Thoracic aorta (tissue), 2 donors: ENCODE results near the gene ACOT9. TPM values are rescaled to one million over a fixed set of nuclear protein-coding genes. Genes with fewer than 3 reads are reported as not detected.
"Not testable (repeated sequence)": the region's sequence is repeated elsewhere in the genome, so short reads cannot be mapped to it uniquely, and the experiment has no call there.

Experiments used
- ATAC-seq: fragments of 150-250 bp; one replicate; pipeline ENCODE4 v1.8.0; 2017; ENCODE audit warnings: low read depth; ENCODE audit not compliant: insufficient number of reproducible peaks, low FRiP score
- DNase-seq: peaks from one replicate; pipeline ENCODE4 v3.0.0-alpha.2; 2020; ENCODE audit warnings: low spot score
- H3K27ac ChIP-seq, 2 donors: fragments of 200-600 bp; sonication (generic); 1 replicate in 1 of 2; 2 replicates in 1 of 2; pipeline ENCODE4 v1.5.1; 2016; ENCODE audit warnings: mild to moderate bottlenecking in 2 of 2, moderate library complexity in 2 of 2
- H3K27me3 ChIP-seq: fragments of 200-600 bp; sonication (generic); replicated peaks from 2 replicates; pipeline ENCODE4 v1.6.0; 2016; ENCODE audit warnings: mild to moderate bottlenecking; ENCODE audit not compliant: insufficient read depth
- H3K36me3 ChIP-seq: fragments of 200-600 bp; sonication (generic); one replicate; pipeline ENCODE4 v1.5.1; 2016
- H3K4me1 ChIP-seq, 2 donors: fragments of 200-600 bp; sonication (generic); 1 replicate in 1 of 2; 2 replicates in 1 of 2; pipeline versions ENCODE4 v1.5.1 to v1.6.0; 2016; ENCODE audit warnings: low read depth in 2 of 2, mild to moderate bottlenecking in 1 of 2; ENCODE audit not compliant: control insufficient read depth in 1 of 2
- H3K4me3 ChIP-seq: fragments of 200-600 bp; sonication (generic); 2 replicates; pipeline ENCODE4 v1.5.1; 2016; ENCODE audit warnings: mild to moderate bottlenecking
- H3K9me3 ChIP-seq: fragments of 200-600 bp; sonication (generic); 2 replicates; pipeline ENCODE4 v1.5.1; 2016
- total RNA-seq, 2 donors: library from RNA; depleted of rRNA; stranded (reverse); fragments of >200 nt; gene quantifications; one replicate each; pipeline versions ENCODE4 v1.1.0 to v1.2.3, GENCODE V29; 2016
- TF ChIP-seq, protein P1 (sequence below): fragments of 200-600 bp; sonication (generic); IDR thresholded peaks from one replicate; pipeline ENCODE4 v1.5.1; 2019; ENCODE audit warnings: antibody characterized with exemption

ACOT9 gene
- total RNA-seq, 2 donors from 2014 or later: 57.7 to 62.5 TPM

DNA sequence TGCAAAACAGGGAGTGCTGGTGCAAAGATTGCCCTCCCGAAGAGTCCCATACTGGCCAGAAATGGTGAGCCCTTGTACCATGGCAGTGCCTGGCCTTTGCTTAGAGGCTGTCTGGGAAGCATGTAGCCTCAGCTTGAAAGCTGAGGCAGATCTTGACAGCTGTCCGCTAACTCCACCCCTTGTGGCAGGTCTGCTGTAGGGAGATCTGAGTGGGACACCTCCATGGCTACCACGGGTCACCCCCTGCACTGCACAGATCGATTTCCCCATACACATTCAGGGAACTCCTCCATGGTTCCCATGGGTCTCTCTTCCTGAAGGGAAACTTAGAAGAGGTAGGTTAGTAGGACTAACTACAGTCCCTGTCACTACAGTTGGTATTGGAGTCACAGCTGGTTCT is 6.1 kb upstream of the ACOT9 start:
- no peaks in the 10 kb centered on the region for H3K27me3 ChIP-seq
- peaks cover 0 to 13% of the 10 kb centered on the region in 2 donors for H3K4me1 ChIP-seq
- TF ChIP-seq, protein P1, sequence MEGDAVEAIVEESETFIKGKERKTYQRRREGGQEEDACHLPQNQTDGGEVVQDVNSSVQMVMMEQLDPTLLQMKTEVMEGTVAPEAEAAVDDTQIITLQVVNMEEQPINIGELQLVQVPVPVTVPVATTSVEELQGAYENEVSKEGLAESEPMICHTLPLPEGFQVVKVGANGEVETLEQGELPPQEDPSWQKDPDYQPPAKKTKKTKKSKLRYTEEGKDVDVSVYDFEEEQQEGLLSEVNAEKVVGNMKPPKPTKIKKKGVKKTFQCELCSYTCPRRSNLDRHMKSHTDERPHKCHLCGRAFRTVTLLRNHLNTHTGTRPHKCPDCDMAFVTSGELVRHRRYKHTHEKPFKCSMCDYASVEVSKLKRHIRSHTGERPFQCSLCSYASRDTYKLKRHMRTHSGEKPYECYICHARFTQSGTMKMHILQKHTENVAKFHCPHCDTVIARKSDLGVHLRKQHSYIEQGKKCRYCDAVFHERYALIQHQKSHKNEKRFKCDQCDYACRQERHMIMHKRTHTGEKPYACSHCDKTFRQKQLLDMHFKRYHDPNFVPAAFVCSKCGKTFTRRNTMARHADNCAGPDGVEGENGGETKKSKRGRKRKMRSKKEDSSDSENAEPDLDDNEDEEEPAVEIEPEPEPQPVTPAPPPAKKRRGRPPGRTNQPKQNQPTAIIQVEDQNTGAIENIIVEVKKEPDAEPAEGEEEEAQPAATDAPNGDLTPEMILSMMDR: no peak
- no peak overlapping the region for H3K4me3 ChIP-seq
- no peaks in the 10 kb centered on the region for H3K36me3 ChIP-seq
- no peak overlapping the region for H3K27ac ChIP-seq
- H3K9me3 ChIP-seq: no peaks in the 10 kb centered on the region
- DNase-seq (no peak), ATAC-seq (no peak)

DNA sequence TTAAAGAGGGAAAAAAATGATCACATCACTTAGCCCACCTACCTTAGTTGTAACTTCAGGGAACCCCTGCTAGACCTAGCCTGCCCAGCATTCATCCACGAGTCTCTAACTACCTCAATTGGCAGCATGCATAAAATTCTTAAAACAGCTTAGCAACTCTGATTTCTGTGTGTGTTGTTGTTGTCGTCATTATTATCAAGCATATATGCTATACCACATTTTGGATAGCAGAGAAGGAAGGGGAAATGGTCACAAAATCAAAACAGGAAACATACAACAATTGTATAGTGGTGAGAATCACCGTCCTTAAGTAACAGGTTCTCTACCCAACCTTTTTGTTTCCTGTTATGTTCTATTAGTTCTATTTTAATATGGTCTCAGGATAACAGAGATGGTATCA is 2.7 kb upstream of the ACOT9 start:
- H3K36me3 ChIP-seq: no peaks in the 10 kb centered on the region
- no peak for DNase-seq
- no peak for ATAC-seq
- H3K4me1 ChIP-seq: peaks cover 6 to 7% of the 10 kb centered on the region in 2 donors
- no peak overlapping the region for H3K4me3 ChIP-seq
- H3K27me3 ChIP-seq: no peaks in the 10 kb centered on the region
- no peak overlapping the region for H3K27ac ChIP-seq
- H3K9me3 ChIP-seq: no peaks in the 10 kb centered on the region
- TF ChIP-seq, protein P1: no peak

DNA sequence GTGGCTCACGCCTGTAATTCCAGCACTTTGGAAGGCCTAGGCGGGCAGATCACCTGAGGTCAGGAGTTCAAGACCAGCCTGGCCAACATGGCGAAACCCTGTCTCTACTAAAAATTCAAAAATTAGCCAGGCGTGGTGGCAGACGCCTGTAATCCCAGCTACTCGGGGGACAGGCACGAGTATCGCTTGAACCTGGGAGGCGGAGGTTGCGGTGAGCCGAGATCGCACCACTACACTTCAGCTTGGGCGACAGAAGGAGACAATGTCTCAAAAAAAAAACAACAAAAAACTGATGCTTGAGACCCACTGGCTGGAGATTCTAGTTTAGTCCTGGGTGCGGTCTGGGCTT is 521 bp upstream of the ACOT9 start:
- ATAC-seq, DNase-seq, H3K9me3 ChIP-seq, H3K4me1 ChIP-seq, H3K27me3 ChIP-seq, H3K36me3 ChIP-seq: not testable (repeated sequence)
- Histone ChIP-seq H3K4me3 (peak overlapping the region; percentile 89), H3K27ac (peak overlapping the region; percentile 84 to 98)

DNA sequence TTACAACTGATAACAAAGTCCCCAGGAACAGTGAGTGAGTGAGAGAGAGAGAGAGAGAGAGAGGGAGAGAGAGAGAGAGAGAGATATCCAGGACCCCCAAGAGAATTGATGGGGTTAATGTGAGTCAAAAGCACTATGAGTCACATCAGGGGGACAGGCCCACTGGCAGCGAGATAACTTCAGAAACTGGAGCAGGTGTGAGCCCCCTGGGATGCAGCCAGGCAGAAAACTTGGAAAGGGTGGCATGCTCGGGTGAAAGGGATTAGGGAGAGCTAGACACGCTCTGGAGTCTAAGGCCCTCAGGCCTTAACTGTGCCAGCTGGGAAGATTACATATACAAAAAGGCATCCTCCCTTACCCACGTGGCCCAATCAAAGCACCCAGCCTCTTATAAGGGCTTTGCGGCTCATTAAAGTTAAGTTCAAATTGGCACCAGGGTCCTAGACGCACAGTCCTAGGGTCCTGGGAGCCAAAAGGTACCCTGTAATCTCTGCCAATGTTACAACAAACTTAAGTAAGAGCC is 841 bp downstream of the ACOT9 start:
- no peaks in the 10 kb centered on the region for H3K27me3 ChIP-seq
- TF ChIP-seq, protein P1: no peak
- H3K4me1 ChIP-seq: peaks cover 6 to 7% of the 10 kb centered on the region in 2 donors
- DNase-seq (no peak), ATAC-seq (peak; percentile 87)
- peak overlapping the region; percentile 98 for H3K27ac ChIP-seq
- H3K4me3 ChIP-seq: peak overlapping the region; percentile 89
- no peaks in the 10 kb centered on the region for H3K9me3 ChIP-seq
- H3K36me3 ChIP-seq: no peaks in the 10 kb centered on the region

DNA sequence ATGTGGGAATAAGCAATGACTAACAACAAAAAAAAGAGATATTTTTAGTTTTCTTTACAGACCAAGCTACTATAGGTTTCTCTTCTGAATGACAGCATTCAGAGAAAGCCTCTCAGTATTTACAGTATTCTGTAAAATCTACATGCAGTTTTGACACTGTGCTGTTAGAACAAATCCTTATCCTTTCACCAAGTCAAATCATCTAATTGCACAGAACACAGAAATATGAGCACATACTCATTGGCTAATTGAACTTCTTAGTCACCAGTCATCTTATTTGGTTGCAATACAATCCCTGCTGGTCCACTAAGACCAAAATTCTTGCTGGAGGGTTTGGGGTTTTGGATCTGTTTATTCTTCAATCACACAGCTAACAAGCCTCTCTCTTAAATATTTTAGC is 5.7 kb downstream of the ACOT9 start:
- no peaks in the 10 kb centered on the region for H3K36me3 ChIP-seq
- ATAC-seq (no peak), DNase-seq (no peak)
- no peak overlapping the region for H3K4me3 ChIP-seq
- H3K9me3 ChIP-seq: no peaks in the 10 kb centered on the region
- no peaks in the 10 kb centered on the region for H3K27me3 ChIP-seq
- H3K4me1 ChIP-seq: peaks cover 6 to 7% of the 10 kb centered on the region in 2 donors
- TF ChIP-seq, protein P1: no peak
- no peak overlapping the region for H3K27ac ChIP-seq

DNA sequence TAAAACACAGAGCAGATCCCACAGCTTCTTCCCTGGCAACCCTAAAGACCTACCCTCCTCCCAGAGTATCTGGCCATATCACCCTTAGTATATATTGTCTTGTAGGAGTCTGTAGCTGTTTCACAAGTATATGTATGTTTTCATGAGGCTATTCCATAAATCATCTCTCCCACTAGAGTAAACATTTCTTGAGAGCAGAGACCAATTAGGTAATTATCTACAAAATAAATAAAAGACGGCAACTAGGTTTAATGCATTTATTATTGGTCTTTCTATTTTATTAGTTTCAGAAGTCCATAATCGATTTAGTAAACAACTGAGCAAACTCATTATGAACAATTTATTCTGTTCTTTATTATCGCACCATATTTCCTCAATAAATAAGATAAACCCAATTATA is 7.0 kb downstream of the ACOT9 start:
- no peaks in the 10 kb centered on the region for H3K4me1 ChIP-seq
- no peak overlapping the region for H3K27ac ChIP-seq
- ATAC-seq: no peak
- DNase-seq: no peak
- H3K9me3 ChIP-seq: no peaks in the 10 kb centered on the region
- no peaks in the 10 kb centered on the region for H3K36me3 ChIP-seq
- no peaks in the 10 kb centered on the region for H3K27me3 ChIP-seq
- TF ChIP-seq, protein P1: no peak
- H3K4me3 ChIP-seq: no peak overlapping the region
